ENCODE measurements around the gene RBX1.

The RBX1 gene

GRCh38 chr22:41022470-41023298 is 71.5 kb downstream of the RBX1 start:
- H3K36me3 ChIP-seq (ENCODE audit: insufficient read depth, low read length): no peaks in the 10 kb centered on the region
- no peaks in the 10 kb centered on the region for H3K27me3 ChIP-seq (ENCODE audit: insufficient read depth, low read length, poor library complexity, severe bottlenecking)
- peaks cover 4% of the 10 kb centered on the region; the same call in 1 of the 2 replicates for H3F3A ChIP-seq (ENCODE audit: low read depth)
- no peak for TF ChIP-seq EZH2phosphoT487 (IDR thresholded peaks at IDR 0.05; ENCODE audit: borderline replicate concordance)
- TF ChIP-seq, protein P1, sequence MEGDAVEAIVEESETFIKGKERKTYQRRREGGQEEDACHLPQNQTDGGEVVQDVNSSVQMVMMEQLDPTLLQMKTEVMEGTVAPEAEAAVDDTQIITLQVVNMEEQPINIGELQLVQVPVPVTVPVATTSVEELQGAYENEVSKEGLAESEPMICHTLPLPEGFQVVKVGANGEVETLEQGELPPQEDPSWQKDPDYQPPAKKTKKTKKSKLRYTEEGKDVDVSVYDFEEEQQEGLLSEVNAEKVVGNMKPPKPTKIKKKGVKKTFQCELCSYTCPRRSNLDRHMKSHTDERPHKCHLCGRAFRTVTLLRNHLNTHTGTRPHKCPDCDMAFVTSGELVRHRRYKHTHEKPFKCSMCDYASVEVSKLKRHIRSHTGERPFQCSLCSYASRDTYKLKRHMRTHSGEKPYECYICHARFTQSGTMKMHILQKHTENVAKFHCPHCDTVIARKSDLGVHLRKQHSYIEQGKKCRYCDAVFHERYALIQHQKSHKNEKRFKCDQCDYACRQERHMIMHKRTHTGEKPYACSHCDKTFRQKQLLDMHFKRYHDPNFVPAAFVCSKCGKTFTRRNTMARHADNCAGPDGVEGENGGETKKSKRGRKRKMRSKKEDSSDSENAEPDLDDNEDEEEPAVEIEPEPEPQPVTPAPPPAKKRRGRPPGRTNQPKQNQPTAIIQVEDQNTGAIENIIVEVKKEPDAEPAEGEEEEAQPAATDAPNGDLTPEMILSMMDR (conservative IDR thresholded peaks at IDR 0.05; ENCODE audit: low read length): no peak
- peak overlapping the region; percentile 78 for H3K4me3 ChIP-seq (ENCODE audit: low read length, poor library complexity, severe bottlenecking)
- H3K4me2 ChIP-seq (ENCODE audit: low read depth, low read length, poor library complexity, severe bottlenecking): peak overlapping the region; percentile 83
- peak overlapping the region; percentile 81 for H3K9ac ChIP-seq (ENCODE audit: low read depth, low read length, poor library complexity, severe bottlenecking)
- H3K9me2 ChIP-seq (replicated peaks; ENCODE audit: low read depth, low read length): no peaks in the 10 kb centered on the region
- H3K4me1 ChIP-seq (ENCODE audit: insufficient read depth, low read length, poor library complexity, severe bottlenecking): peaks cover 14% of the 10 kb centered on the region
- peak overlapping the region; percentile 88 for H2AFZ ChIP-seq (ENCODE audit: low read length)
- H3K79me2 ChIP-seq (ENCODE audit: insufficient read depth, low read length): no peaks in the 10 kb centered on the region
- H4K20me1 ChIP-seq (ENCODE audit: insufficient read depth, low read length, poor library complexity, severe bottlenecking): no peaks in the 10 kb centered on the region
- H3K9me3 ChIP-seq (ENCODE audit: insufficient read depth, low read depth, low read length): no peaks in the 10 kb centered on the region
